Endothelial cell (in vitro differentiated cells): ENCODE measurements around the gene MED12L. TPM values are rescaled to one million over a fixed set of nuclear protein-coding genes. Genes with fewer than 3 reads are reported as not detected.

Source experiments
- DNase-seq: peaks from one replicate; pipeline ENCODE4 v3.0.0; 2021; ENCODE audit warnings: low spot score
- H3K27ac Mint-ChIP-seq: one replicate; pipeline ENCODE4 v1.8.0; 2021; ENCODE audit warnings: mixed read lengths, inconsistent platforms; ENCODE audit not compliant: unreplicated experiment
- H3K27me3 Mint-ChIP-seq: one replicate; pipeline ENCODE4 v1.8.0; 2021; ENCODE audit warnings: mild to moderate bottlenecking, moderate library complexity, mixed read lengths, inconsistent platforms; ENCODE audit not compliant: unreplicated experiment
- H3K36me3 Mint-ChIP-seq: one replicate; pipeline ENCODE4 v1.8.0; 2021; ENCODE audit warnings: mild to moderate bottlenecking, low read depth, mixed read lengths, inconsistent platforms; ENCODE audit not compliant: unreplicated experiment
- H3K4me1 Mint-ChIP-seq: one replicate; pipeline ENCODE4 v1.8.0; 2021; ENCODE audit warnings: mild to moderate bottlenecking, mixed read lengths, inconsistent platforms; ENCODE audit not compliant: unreplicated experiment
- H3K4me3 Mint-ChIP-seq: one replicate; pipeline ENCODE4 v1.8.0; 2021; ENCODE audit warnings: mild to moderate bottlenecking, mixed read lengths, inconsistent platforms; ENCODE audit not compliant: unreplicated experiment
- H3K9me3 Mint-ChIP-seq: one replicate; pipeline ENCODE4 v1.8.0; 2021; ENCODE audit warnings: mixed read lengths, inconsistent platforms; ENCODE audit not compliant: unreplicated experiment
- CTCF ChIP-seq: fragments of 200-600 bp; sonication (generic); IDR thresholded peaks from one replicate; pipeline ENCODE4 v1.5.0; 2021; ENCODE audit warnings: antibody characterized with exemption; ENCODE audit not compliant: unreplicated experiment
- total RNA-seq: library from RNA; stranded (reverse); fragmentation: NEBNext Ultra II Directional; extraction: Animal tissue kit (Norgen Biotek cat#: 25700); gene quantifications from one replicate; pipeline ENCODE4 v1.2.1, GENCODE V29; 2021; ENCODE audit not compliant: unreplicated experiment

MED12L gene
- total RNA-seq, 1 donor from 2014 or later = 4.4 TPM

GRCh38 chr3:151276038-151276686 is 190.7 kb downstream of the MED12L start:
- no peak overlapping the region for H3K4me3 Mint-ChIP-seq
- no peak for DNase-seq
- no peak for TF ChIP-seq CTCF
- no peaks in the 10 kb centered on the region for H3K9me3 Mint-ChIP-seq
- peaks cover 16% of the 10 kb centered on the region for H3K4me1 Mint-ChIP-seq
- no peak overlapping the region for H3K27ac Mint-ChIP-seq
- peaks cover 3% of the 10 kb centered on the region for H3K27me3 Mint-ChIP-seq
- H3K36me3 Mint-ChIP-seq = no peaks in the 10 kb centered on the region

DNA sequence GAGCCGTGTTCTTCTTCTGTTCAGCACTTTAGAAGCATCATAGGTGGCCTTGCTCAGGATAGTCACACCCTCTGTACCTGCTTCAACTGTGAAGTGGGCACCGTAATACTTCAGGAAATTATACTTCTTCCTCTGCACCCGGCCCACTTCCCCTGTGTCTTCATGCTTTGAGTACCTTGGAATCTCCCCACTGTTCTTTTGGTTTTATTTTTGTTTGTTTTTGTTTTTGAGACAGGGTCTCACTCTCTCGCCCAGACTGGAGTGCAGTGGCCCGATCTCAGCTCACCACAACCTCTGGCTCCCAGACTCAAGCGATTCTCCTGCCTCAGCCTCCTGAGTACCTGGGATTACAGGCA is 191.2 kb downstream of the MED12L start:
- Mint-ChIP-seq H3K36me3 (no peaks in the 10 kb centered on the region), H3K9me3 (no peaks in the 10 kb centered on the region), H3K4me1 (peaks cover 16% of the 10 kb centered on the region), H3K27ac (peak overlapping the region; percentile 67), H3K27me3 (peaks cover 3% of the 10 kb centered on the region), H3K4me3 (no peak overlapping the region)
- DNase-seq = no peak
- no peak for TF ChIP-seq CTCF

GRCh38 chr3:151278230-151278629 is 192.8 kb downstream of the MED12L start, which contains the start of gene P2RY14:
P2RY14 (minus strand) TSS chr3:151278542; CDS start chr3:151214316, 64,226 bp downstream.
- DNase-seq = no peak
- Mint-ChIP-seq H3K4me1 (peaks cover 16% of the 10 kb centered on the region), H3K36me3 (no peaks in the 10 kb centered on the region), H3K27me3 (peaks cover 3% of the 10 kb centered on the region), H3K9me3 (no peaks in the 10 kb centered on the region), H3K27ac (no peak within 1 kb of the TSS), H3K4me3 (no peak within 1 kb of the TSS)
- no peak for TF ChIP-seq CTCF

DNA sequence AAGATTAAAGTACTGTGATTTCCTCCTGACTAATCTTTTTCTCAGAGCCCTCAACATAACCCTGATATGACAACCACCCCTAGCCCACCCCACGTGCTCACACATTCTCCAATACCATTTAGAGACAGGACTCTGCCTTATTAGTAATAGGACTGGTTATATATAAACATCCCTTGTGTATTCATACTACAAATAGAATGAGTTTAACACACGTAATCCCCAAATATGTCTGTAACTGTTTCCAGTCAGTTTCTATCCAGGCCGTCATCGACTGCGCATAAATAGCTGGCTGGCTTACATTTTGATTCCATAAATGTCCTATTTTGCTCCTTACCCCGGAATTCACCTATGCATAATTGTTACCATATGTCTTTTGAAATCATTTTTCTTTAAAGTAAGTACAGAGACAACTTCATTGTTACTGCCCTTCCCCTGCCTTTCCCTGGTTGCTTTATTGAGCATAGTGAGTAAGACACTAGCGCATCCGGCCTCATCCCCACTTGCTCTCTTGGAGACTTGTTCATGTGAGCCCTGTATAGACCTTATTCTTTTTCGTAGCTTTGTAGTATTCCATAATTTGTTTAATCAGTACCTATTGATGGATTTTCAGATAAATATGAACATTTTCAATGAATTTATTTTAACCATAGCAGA is 196.3 kb downstream of the MED12L start:
- DNase-seq = no peak
- no peak for TF ChIP-seq CTCF
- Mint-ChIP-seq H3K27me3 (peaks cover 3% of the 10 kb centered on the region), H3K27ac (no peak overlapping the region), H3K9me3 (no peaks in the 10 kb centered on the region), H3K4me1 (peaks cover 12% of the 10 kb centered on the region), H3K4me3 (no peak overlapping the region), H3K36me3 (no peaks in the 10 kb centered on the region)

GRCh38 chr3:151282921-151283320 is 197.5 kb downstream of the MED12L start:
- H3K9me3 Mint-ChIP-seq = no peaks in the 10 kb centered on the region
- H3K36me3 Mint-ChIP-seq = no peaks in the 10 kb centered on the region
- H3K27ac Mint-ChIP-seq = no peak overlapping the region
- peaks cover 9% of the 10 kb centered on the region for H3K4me1 Mint-ChIP-seq
- peak; percentile 89 for TF ChIP-seq CTCF
- H3K27me3 Mint-ChIP-seq = peaks cover 3% of the 10 kb centered on the region
- no peak for DNase-seq
- no peak overlapping the region for H3K4me3 Mint-ChIP-seq
